Gastroesophageal sphincter (tissue), 4 donors: Measurements from ENCODE around the gene TCF4. TPM values are rescaled to one million over a fixed set of nuclear protein-coding genes. Genes with fewer than 3 reads are reported as not detected.

Experiments used
- ATAC-seq: fragments of 150-250 bp; one replicate; pipeline ENCODE4 v1.9.1; 2016; ENCODE audit warnings: mild to moderate bottlenecking, moderate library complexity
- H3K27ac ChIP-seq, 4 donors: fragments of 200-600 bp; sonication (generic) in 3 of 4; 1 replicate in 3 of 4; 2 replicates in 1 of 4; pipeline ENCODE4 v1.5.1; 2016 to 2019
- H3K27me3 ChIP-seq: fragments of 200-600 bp; sonication (generic); one replicate; pipeline ENCODE4 v1.5.1; 2019
- H3K36me3 ChIP-seq, 2 donors: fragments of 200-600 bp; sonication (generic); one replicate each; pipeline ENCODE4 v1.5.1; 2019; ENCODE audit warnings: control low read depth in 1 of 2
- H3K4me1 ChIP-seq, 3 donors: fragments of 200-600 bp; sonication (generic); 1 replicate in 2 of 3; 2 replicates in 1 of 3; pipeline ENCODE4 v1.5.1; 2016 to 2019; ENCODE audit warnings: control low read depth in 2 of 3
- H3K4me3 ChIP-seq, 2 donors: fragments of 200-600 bp; sonication (generic); one replicate each; pipeline ENCODE4 v1.5.1; 2019; ENCODE audit warnings: mild to moderate bottlenecking in 1 of 2, moderate library complexity in 1 of 2
- H3K9me3 ChIP-seq, 3 donors: fragments of 200-600 bp; sonication (generic); one replicate each; pipeline ENCODE4 v1.5.1; 2017 to 2019; ENCODE audit warnings: control low read depth in 2 of 3
- EP300 ChIP-seq: sonication (generic); formaldehyde crosslinking; IDR thresholded peaks from one replicate; pipeline ENCODE4 v1.6.1; 2017; ENCODE audit warnings: antibody characterized with exemption, mild to moderate bottlenecking
- POLR2A ChIP-seq, 2 donors: fragments of 450-650 bp; IDR thresholded peaks; one replicate each; pipeline ENCODE4 v1.6.1; 2017; ENCODE audit warnings: antibody characterized with exemption in 2 of 2, mild to moderate bottlenecking in 2 of 2, moderate library complexity in 1 of 2
- POLR2AphosphoS5 ChIP-seq: sonication (generic); formaldehyde crosslinking; IDR thresholded peaks from one replicate; pipeline ENCODE4 v1.6.1; 2017; ENCODE audit warnings: antibody characterized with exemption
- WGBS, 2 donors: methylation state at CpG; one replicate each; pipeline ENCODE4 v1.1.5; 2018; ENCODE audit warnings: low coverage in 1 of 2; 5-methylcytosine and 5-hydroxymethylcytosine counted together
- total RNA-seq, 4 donors: library from RNA; depleted of rRNA; stranded (reverse); fragments of >200 nt; gene quantifications; one replicate each; pipeline ENCODE4 v1.1.0, GENCODE V29; 2016
- TF ChIP-seq, protein P1 (sequence below), 4 experiments: fragments of 200-600 bp in 2 of 4; fragments of 450-650 bp in 2 of 4; sonication (generic) in 1 of 4; IDR thresholded peaks; one replicate each; pipeline ENCODE4 v1.5.1; 2017 to 2019; ENCODE audit warnings: antibody characterized with exemption in 4 of 4, mild to moderate bottlenecking in 2 of 4, moderate library complexity in 2 of 4

TCF4 gene
- total RNA-seq, 4 donors from 2014 or later = 64.1 to 87.6 (median 76.2) TPM

- no peak for ATAC-seq
- no peak overlapping the region for H3K27ac ChIP-seq
- H3K9me3 ChIP-seq = no peaks in the 10 kb centered on the region
- TF ChIP-seq, protein P1, sequence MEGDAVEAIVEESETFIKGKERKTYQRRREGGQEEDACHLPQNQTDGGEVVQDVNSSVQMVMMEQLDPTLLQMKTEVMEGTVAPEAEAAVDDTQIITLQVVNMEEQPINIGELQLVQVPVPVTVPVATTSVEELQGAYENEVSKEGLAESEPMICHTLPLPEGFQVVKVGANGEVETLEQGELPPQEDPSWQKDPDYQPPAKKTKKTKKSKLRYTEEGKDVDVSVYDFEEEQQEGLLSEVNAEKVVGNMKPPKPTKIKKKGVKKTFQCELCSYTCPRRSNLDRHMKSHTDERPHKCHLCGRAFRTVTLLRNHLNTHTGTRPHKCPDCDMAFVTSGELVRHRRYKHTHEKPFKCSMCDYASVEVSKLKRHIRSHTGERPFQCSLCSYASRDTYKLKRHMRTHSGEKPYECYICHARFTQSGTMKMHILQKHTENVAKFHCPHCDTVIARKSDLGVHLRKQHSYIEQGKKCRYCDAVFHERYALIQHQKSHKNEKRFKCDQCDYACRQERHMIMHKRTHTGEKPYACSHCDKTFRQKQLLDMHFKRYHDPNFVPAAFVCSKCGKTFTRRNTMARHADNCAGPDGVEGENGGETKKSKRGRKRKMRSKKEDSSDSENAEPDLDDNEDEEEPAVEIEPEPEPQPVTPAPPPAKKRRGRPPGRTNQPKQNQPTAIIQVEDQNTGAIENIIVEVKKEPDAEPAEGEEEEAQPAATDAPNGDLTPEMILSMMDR (IDR thresholded peaks at IDR 0.05) = no peak
- TF ChIP-seq EP300 (no peak), POLR2A (IDR thresholded peaks at IDR 0.05) (no peak), POLR2AphosphoS5 (no peak)
- H3K27me3 ChIP-seq = no peaks in the 10 kb centered on the region
- H3K36me3 ChIP-seq = no peaks in the 10 kb centered on the region
- H3K4me3 ChIP-seq = no peak overlapping the region
- H3K4me1 ChIP-seq = peaks cover 0 to 33% (median 0%) of the 10 kb centered on the region in 3 donors
Observed at GRCh38 chr18:55513161-55513560, 74.8 kb downstream of the TCF4 start.

GRCh38 chr18:55511277-55511676 is 76.7 kb downstream of the TCF4 start:
- H3K4me1 ChIP-seq = peaks cover 0 to 33% (median 0%) of the 10 kb centered on the region in 3 donors
- H3K27me3 ChIP-seq = no peaks in the 10 kb centered on the region
- H3K27ac ChIP-seq = peak overlapping the region in 2 of 4 donors; percentile 67 to 74
- H3K9me3 ChIP-seq = no peaks in the 10 kb centered on the region
- ATAC-seq = no peak
- no peaks in the 10 kb centered on the region for H3K36me3 ChIP-seq
- TF ChIP-seq POLR2AphosphoS5 (no peak), POLR2A (IDR thresholded peaks at IDR 0.05) (no peak), EP300 (no peak)
- TF ChIP-seq, protein P1 (IDR thresholded peaks at IDR 0.05) = no peak
- H3K4me3 ChIP-seq = no peak overlapping the region

- H3K4me1 ChIP-seq = peaks cover 0 to 33% (median 0%) of the 10 kb centered on the region in 3 donors
- peak overlapping the region; percentile 67 to 74 (median 67) for H3K27ac ChIP-seq
- no peaks in the 10 kb centered on the region for H3K36me3 ChIP-seq
- no peak for TF ChIP-seq POLR2A (IDR thresholded peaks at IDR 0.05)
- TF ChIP-seq, protein P1 (IDR thresholded peaks at IDR 0.05) = no peak
- TF ChIP-seq EP300 = no peak
- peak; percentile 57 for TF ChIP-seq POLR2AphosphoS5
- 46 to 49% methylated on average over 5 of the region's 5 CpGs for WGBS, 2 donors
- peak; percentile 73 for ATAC-seq
- no peaks in the 10 kb centered on the region for H3K27me3 ChIP-seq
- no peaks in the 10 kb centered on the region for H3K9me3 ChIP-seq
- H3K4me3 ChIP-seq = no peak overlapping the region
Observed at GRCh38 chr18:55510809-55511208, 77.2 kb downstream of the TCF4 start.

- Histone ChIP-seq H3K27ac (peak overlapping the region; percentile 67 to 74 (median 67)), H3K36me3 (no peaks in the 10 kb centered on the region), H3K4me3 (peak overlapping the region; percentile 31 to 32), H3K4me1 (peaks cover 0 to 33% (median 0%) of the 10 kb centered on the region in 3 donors), H3K27me3 (no peaks in the 10 kb centered on the region), H3K9me3 (no peaks in the 10 kb centered on the region)
- no peak for TF ChIP-seq EP300
- TF ChIP-seq POLR2A (IDR thresholded peaks at IDR 0.05) = no peak
- TF ChIP-seq POLR2AphosphoS5 = no peak
- TF ChIP-seq, protein P1 (IDR thresholded peaks at IDR 0.05) = no peak
- no peak for ATAC-seq
- 28 to 39% methylated on average over 3 to 4 of the region's 4 CpGs for WGBS, 2 donors
Observed at GRCh38 chr18:55509631-55510324, 78.2 kb downstream of the TCF4 start.

- ATAC-seq = no peak
Observed at GRCh38 chr18:55508651-55509050, 79.3 kb downstream of the TCF4 start.

More at GRCh38 chr18:55508651-55509050, 79.3 kb downstream of the TCF4 start:
- WGBS, 2 donors = 59 to 65% methylated on average over 4 of the region's 4 CpGs
- peaks cover 0 to 33% (median 0%) of the 10 kb centered on the region in 3 donors for H3K4me1 ChIP-seq
- no peaks in the 10 kb centered on the region for H3K36me3 ChIP-seq
- no peak overlapping the region for H3K4me3 ChIP-seq
- H3K27ac ChIP-seq = peak overlapping the region; percentile 39 to 74 (median 58)
- H3K9me3 ChIP-seq = no peaks in the 10 kb centered on the region
- TF ChIP-seq, protein P1 (IDR thresholded peaks at IDR 0.05) = no peak
- no peak for TF ChIP-seq POLR2A (IDR thresholded peaks at IDR 0.05)
- no peak for TF ChIP-seq EP300
- no peaks in the 10 kb centered on the region for H3K27me3 ChIP-seq
